Upper lobe of left lung (tissue), 4 donors: ENCODE measurements around the gene CDR2.

Source experiments
- POLR2A ChIP-seq, 4 donors: fragments of 450-650 bp; IDR thresholded peaks; one replicate each; pipeline ENCODE4 v1.5.1; 2016 to 2017; ENCODE audit warnings: antibody characterized with exemption in 4 of 4, mild to moderate bottlenecking in 2 of 4
- POLR2AphosphoS5 ChIP-seq, 2 donors: sonication (generic); formaldehyde crosslinking; IDR thresholded peaks; one replicate each; pipeline ENCODE4 v1.5.1; 2017; ENCODE audit warnings: antibody characterized with exemption in 2 of 2
- TF ChIP-seq, protein P1 (sequence below), 6 experiments: fragments of 450-650 bp in 4 of 6; fragments of 200-600 bp in 2 of 6; sonication (generic) in 2 of 6; IDR thresholded peaks; one replicate each; pipeline ENCODE4 v1.5.1; 2016 to 2019; ENCODE audit warnings: antibody characterized with exemption in 6 of 6

DNA sequence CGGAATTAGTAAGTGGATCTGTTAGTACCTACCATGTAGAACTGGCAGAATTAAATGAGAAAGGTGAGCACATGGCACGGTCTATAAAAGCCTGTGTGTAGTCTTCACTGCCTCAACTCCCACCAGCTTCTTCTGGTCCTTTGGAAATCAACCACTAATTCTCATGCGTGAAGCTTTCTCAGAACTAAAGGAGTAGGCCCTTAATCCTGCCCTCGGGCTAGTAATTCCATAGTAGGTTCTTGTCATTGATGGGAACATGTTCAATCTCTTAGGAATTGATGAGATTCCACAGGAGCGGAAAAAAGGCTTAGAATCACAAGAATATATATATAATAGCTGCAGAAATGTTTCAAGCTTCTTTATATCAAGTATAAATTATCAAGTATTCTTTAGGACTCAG is 21.7 kb downstream of the CDR2 start:
- TF ChIP-seq, protein P1, sequence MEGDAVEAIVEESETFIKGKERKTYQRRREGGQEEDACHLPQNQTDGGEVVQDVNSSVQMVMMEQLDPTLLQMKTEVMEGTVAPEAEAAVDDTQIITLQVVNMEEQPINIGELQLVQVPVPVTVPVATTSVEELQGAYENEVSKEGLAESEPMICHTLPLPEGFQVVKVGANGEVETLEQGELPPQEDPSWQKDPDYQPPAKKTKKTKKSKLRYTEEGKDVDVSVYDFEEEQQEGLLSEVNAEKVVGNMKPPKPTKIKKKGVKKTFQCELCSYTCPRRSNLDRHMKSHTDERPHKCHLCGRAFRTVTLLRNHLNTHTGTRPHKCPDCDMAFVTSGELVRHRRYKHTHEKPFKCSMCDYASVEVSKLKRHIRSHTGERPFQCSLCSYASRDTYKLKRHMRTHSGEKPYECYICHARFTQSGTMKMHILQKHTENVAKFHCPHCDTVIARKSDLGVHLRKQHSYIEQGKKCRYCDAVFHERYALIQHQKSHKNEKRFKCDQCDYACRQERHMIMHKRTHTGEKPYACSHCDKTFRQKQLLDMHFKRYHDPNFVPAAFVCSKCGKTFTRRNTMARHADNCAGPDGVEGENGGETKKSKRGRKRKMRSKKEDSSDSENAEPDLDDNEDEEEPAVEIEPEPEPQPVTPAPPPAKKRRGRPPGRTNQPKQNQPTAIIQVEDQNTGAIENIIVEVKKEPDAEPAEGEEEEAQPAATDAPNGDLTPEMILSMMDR (IDR thresholded peaks at IDR 0.05): no peak
- TF ChIP-seq POLR2AphosphoS5 (IDR thresholded peaks at IDR 0.05): no peak
- TF ChIP-seq POLR2A (IDR thresholded peaks at IDR 0.05): no peak
